Measurements from ENCODE around the gene TREML4.

The TREML4 gene

GRCh38 chr6:41288030-41288753 is 60.0 kb downstream of the TREML4 start:
- DNase-seq, result no peak
